Measurements from ENCODE around the gene IP6K2. TPM values are rescaled to one million over a fixed set of nuclear protein-coding genes. Genes with fewer than 3 reads are reported as not detected.

The IP6K2 gene
- polyA plus RNA-seq, 2 of the 4 experiments (the other 2 are of a cell fraction), result 61.9 to 78.4 TPM

DNA sequence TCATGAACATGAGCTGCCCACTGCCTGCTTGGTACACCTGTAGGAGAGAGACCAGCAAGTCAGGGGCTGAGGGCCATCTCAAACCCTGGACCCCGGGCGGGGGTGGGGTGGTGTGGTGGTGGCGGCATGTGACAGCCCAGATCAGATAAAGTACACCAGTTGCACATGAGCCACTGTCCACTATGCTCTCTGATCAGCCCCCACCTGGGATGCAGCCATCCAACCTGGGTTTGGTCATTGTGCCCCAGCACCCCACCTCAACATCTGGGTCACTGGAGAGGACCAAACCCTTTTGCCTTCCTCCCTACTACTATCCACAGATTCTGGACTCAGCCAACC is 28.3 kb downstream of the IP6K2 start (continued):
- no peak for TF ChIP-seq SMC3 (IDR thresholded peaks at IDR 0.05)

DNA sequence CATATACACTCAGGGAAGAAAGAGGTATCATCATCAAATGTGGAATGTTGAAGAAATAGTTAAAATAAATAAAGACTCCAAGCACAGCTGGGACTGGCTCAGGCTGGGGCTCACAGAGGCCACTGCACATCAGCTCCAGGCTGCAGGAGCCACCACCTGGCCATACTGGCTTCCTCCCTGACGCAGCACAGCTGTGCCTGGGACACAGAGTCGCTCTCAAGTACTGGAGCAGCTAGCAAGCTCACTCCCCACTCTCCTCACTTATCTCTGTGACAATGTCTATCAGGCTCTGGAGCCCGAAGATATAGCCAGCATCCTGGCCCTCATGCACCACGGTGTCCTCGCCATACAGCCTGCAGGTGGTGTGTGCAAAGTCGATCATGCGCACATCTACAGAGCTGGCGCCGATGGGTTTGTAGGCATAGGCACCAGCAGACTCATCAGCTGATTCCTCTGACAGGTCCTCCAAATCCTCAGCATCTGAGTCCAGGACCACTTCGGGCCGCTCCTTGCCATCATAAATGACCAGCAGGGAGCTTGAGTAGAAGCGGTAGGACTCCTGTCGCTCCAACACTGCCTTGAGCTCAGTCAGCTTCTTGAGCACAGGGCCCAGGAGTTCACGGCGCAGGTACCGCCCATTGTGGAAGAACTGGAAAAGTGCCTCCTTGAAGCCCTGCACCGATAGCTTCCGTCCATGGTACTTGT is 28.8 kb downstream of the IP6K2 start:
- WGBS (ENCODE audit: missing lambda C conversion rate), result 93% methylated on average over 11 of the region's 18 CpGs
- POLR2A ChIA-PET, result no interaction called here
- CTCF ChIA-PET, result interaction anchor here (0.7 to 1.7 kb wide), 4 partner anchors 11 to 52 kb away, joined by 3 to 5 read pairs (median 3); no protein-coding TSS in a partner anchor

DNA sequence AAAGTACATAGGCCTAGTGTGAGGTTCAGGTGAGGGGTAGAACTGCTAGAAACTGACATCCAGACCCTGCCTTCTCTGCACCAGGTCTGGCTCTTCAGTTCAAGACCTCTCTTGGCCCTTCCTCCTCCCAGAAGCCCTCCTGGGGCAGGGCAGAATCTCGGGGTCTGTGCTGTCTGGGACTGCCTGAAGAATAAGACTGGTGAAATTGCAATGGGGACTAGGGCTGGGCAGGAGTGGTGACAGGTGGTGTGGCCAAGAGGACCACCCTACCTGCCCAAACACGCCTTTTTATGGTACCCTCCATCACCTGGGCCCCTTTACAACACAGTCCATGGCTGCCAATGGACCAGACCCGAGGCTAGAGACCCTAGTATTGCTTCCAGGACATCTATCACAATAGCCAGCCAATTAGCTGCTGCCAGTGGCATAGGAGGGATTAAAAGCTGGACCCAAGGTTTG is 29.8 kb downstream of the IP6K2 start:
- H3K27ac ChIP-seq, result no peak overlapping the region
- peaks cover 18% of the 10 kb centered on the region for H3K4me1 ChIP-seq
- no peak overlapping the region for H3K4me3 ChIP-seq
- ATAC-seq, result no peak
- no peak for DNase-seq (ENCODE audit: low read depth in 1 of 2, low spot score in 1 of 2)
- H3K4me2 ChIP-seq, result no peak overlapping the region
- no peak for FAIRE-seq
- no peaks in the 10 kb centered on the region for H3K9me3 ChIP-seq
- ChIA-PET CTCF (interaction anchor here (0.6 to 1.9 kb wide), 7 partner anchors 9 to 59 kb away, joined by 3 to 8 read pairs (median 5); no protein-coding TSS in a partner anchor), POLR2A (no interaction called here)
- WGBS (ENCODE audit: missing lambda C conversion rate), result 89% methylated on average over 2 of the region's 3 CpGs
- TF ChIP-seq, protein P1, sequence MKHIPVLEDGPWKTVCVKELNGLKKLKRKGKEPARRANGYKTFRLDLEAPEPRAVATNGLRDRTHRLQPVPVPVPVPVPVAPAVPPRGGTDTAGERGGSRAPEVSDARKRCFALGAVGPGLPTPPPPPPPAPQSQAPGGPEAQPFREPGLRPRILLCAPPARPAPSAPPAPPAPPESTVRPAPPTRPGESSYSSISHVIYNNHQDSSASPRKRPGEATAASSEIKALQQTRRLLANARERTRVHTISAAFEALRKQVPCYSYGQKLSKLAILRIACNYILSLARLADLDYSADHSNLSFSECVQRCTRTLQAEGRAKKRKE (CRISPR knock-in tag; IDR thresholded peaks at IDR 0.05; ENCODE audit: low read depth), result no peak
- no peak for TF ChIP-seq SMC3 (IDR thresholded peaks at IDR 0.05)
- no peak for TF ChIP-seq BHLHE40 (IDR thresholded peaks at IDR 0.05; ENCODE audit: low read depth, low read length)
- TF ChIP-seq HDAC2 (IDR thresholded peaks at IDR 0.05), result no peak
- no peak for TF ChIP-seq EHMT2 (IDR thresholded peaks at IDR 0.05; ENCODE audit: low read depth)
- TF ChIP-seq NR3C1 (IDR thresholded peaks at IDR 0.05), result no peak
- TF ChIP-seq JUNB (IDR thresholded peaks at IDR 0.05), result no peak

More for the DNA sequence above, 28.8 kb downstream of the IP6K2 start:
- FAIRE-seq (no peak), ATAC-seq (no peak), DNase-seq (ENCODE audit: low read depth in 1 of 2, low spot score in 1 of 2) (no peak)
- Histone ChIP-seq H3K27ac (no peak overlapping the region), H3K4me2 (no peak overlapping the region), H3K4me3 (no peak overlapping the region), H3K4me1 (peaks cover 18% of the 10 kb centered on the region), H3K9me3 (no peaks in the 10 kb centered on the region)
- TF ChIP-seq CBX8 (IDR thresholded peaks at IDR 0.05), result no peak
- no peak for TF ChIP-seq MAZ (IDR thresholded peaks at IDR 0.05; ENCODE audit: borderline replicate concordance, low read depth, low read length)
- TF ChIP-seq, protein P2, sequence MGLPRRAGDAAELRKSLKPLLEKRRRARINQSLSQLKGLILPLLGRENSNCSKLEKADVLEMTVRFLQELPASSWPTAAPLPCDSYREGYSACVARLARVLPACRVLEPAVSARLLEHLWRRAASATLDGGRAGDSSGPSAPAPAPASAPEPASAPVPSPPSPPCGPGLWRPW (IDR thresholded peaks at IDR 0.05), result no peak
- TF ChIP-seq POLR2A (IDR thresholded peaks at IDR 0.05; ENCODE audit: low read length), result no peak
- TF ChIP-seq CHD2 (IDR thresholded peaks at IDR 0.05; ENCODE audit: low read length, partially characterized antibody), result no peak
- TF ChIP-seq SREBF2 (IDR thresholded peaks at IDR 0.05), result no peak
- no peak for TF ChIP-seq KDM5A (IDR thresholded peaks at IDR 0.05)
- TF ChIP-seq, protein P3, sequence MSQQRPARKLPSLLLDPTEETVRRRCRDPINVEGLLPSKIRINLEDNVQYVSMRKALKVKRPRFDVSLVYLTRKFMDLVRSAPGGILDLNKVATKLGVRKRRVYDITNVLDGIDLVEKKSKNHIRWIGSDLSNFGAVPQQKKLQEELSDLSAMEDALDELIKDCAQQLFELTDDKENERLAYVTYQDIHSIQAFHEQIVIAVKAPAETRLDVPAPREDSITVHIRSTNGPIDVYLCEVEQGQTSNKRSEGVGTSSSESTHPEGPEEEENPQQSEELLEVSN (IDR thresholded peaks at IDR 0.05; ENCODE audit: borderline replicate concordance, low read depth), result no peak
- no peak for TF ChIP-seq CBX2 (IDR thresholded peaks at IDR 0.05; ENCODE audit: borderline replicate concordance, low read depth)
- no peak for TF ChIP-seq ZSCAN20 (CRISPR knock-in tag; IDR thresholded peaks at IDR 0.05)
- no peak for TF ChIP-seq FOXS1 (CRISPR knock-in tag; IDR thresholded peaks at IDR 0.05)
- TF ChIP-seq RAD21 (conservative IDR thresholded peaks at IDR 0.05 in 1 of 2, IDR thresholded peaks at IDR 0.05 in 1 of 2), result no peak
- TF ChIP-seq, protein P1 (CRISPR knock-in tag; IDR thresholded peaks at IDR 0.05; ENCODE audit: low read depth), result no peak
- TF ChIP-seq FOSB (CRISPR knock-in tag; IDR thresholded peaks at IDR 0.05), result no peak
- no peak for TF ChIP-seq TFCP2L1 (CRISPR knock-in tag; IDR thresholded peaks at IDR 0.05)
- TF ChIP-seq, protein P4, sequence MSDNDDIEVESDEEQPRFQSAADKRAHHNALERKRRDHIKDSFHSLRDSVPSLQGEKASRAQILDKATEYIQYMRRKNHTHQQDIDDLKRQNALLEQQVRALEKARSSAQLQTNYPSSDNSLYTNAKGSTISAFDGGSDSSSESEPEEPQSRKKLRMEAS (IDR thresholded peaks at IDR 0.05), result no peak
- no peak for TF ChIP-seq HOXB13 (CRISPR knock-in tag; IDR thresholded peaks at IDR 0.05; ENCODE audit: low read depth)
- TF ChIP-seq ZNF302 (CRISPR knock-in tag; IDR thresholded peaks at IDR 0.05), result no peak
